HepG2 (cell line): ENCODE measurements around the gene MEF2A. TPM values are rescaled to one million over a fixed set of nuclear protein-coding genes. Genes with fewer than 3 reads are reported as not detected.

ENCODE experiments used
- ATAC-seq: fragments of 200-7000 bp; cut with Tn5 transposase; 3 replicates; pipeline ENCODE4 v1.9.1; 2020; ENCODE audit warnings: mild to moderate bottlenecking, moderate library complexity
- BruUV-seq: library from RNA; stranded (reverse); fragments of 400-500 nt; replicated peaks from 2 replicates; lab custom pipeline; 2021; lab: Mats Ljungman, UMichigan
- CTCF ChIA-PET: fragments of 300-600 bp; formaldehyde crosslinking; extraction: SDS; loops from one replicate; lab custom pipeline; 2021; ENCODE audit warnings: low total read pairs, inconsistent platforms, low intra/inter-chr PET ratio; lab: Yijun Ruan, JAX
- POLR2A ChIA-PET: fragments of 350-600 bp; sonication (Branson Sonifier 250); formaldehyde crosslinking; loops from one replicate; lab custom pipeline; 2020; ENCODE audit warnings: antibody characterized with exemption, inconsistent platforms; lab: Yijun Ruan, JAX
- DNase-seq: peaks from one replicate; pipeline ENCODE4 v3.0.0-alpha.2; 2015; ENCODE audit warnings: low spot score
- FAIRE-seq: peaks from 3 replicates; lab custom pipeline; 2011; peaks lifted over from hg19 to GRCh38; lab: Jason Lieb, UNC
- H2AFZ ChIP-seq: one replicate; pipeline ENCODE4 v1.6.1; 2011; ENCODE audit warnings: low read length, inconsistent platforms
- H3K27ac ChIP-seq: fragments of 300-600 bp; 3 replicates; pipeline ENCODE4 v1.8.0; 2011; ENCODE audit warnings: mixed run types, mild to moderate bottlenecking, mixed read lengths, low read length, inconsistent platforms; ENCODE audit not compliant: insufficient read depth; ENCODE audit errors: extremely low read length
- H3K27me3 ChIP-seq, 2 experiments: fragments of 200-600 bp in 1 of 2; 2 replicates in 1 of 2; 3 replicates in 1 of 2; pipeline versions ENCODE4 v1.6.0 to v1.8.0; 2011; ENCODE audit warnings: low read length in 2 of 2, mild to moderate bottlenecking in 2 of 2, moderate library complexity in 2 of 2, inconsistent platforms in 1 of 2; ENCODE audit not compliant: insufficient read depth in 2 of 2, control insufficient read depth in 1 of 2
- H3K36me3 ChIP-seq, 2 experiments: fragments of 200-600 bp in 1 of 2; replicated peaks in 1 of 2; 2 replicates in 1 of 2; 3 replicates in 1 of 2; pipeline versions ENCODE4 v1.5.1 to v1.8.0; 2011; ENCODE audit warnings: low read length in 2 of 2, inconsistent platforms in 1 of 2; ENCODE audit not compliant: insufficient read depth in 2 of 2, control insufficient read depth in 1 of 2
- H3K4me1 ChIP-seq: 2 replicates; pipeline ENCODE4 v1.5.1; 2012; ENCODE audit warnings: low read length, inconsistent platforms; ENCODE audit not compliant: insufficient read depth
- H3K4me2 ChIP-seq: 2 replicates; pipeline ENCODE4 v1.6.0; 2011; ENCODE audit warnings: low read depth, low read length, inconsistent platforms
- H3K4me3 ChIP-seq, 3 experiments: fragments of 200-600 bp in 1 of 3; sonication (generic), shearing (Covaris generic) in 1 of 3; replicated peaks in 1 of 3; 2 replicates each; pipeline ENCODE4 v1.5.1; 2011 to 2016; ENCODE audit warnings: low read length in 3 of 3, inconsistent platforms in 2 of 3, low read depth in 2 of 3, mild to moderate bottlenecking in 2 of 3, control low read depth in 1 of 3, mixed read lengths in 1 of 3; ENCODE audit not compliant: insufficient read depth in 1 of 3
- H3K79me2 ChIP-seq: one replicate; pipeline ENCODE4 v1.6.1; 2011; ENCODE audit warnings: low read length, inconsistent platforms; ENCODE audit not compliant: insufficient read depth
- H3K9ac ChIP-seq: 2 replicates; pipeline ENCODE4 v1.6.0; 2011; ENCODE audit warnings: mild to moderate bottlenecking, low read depth, low read length, inconsistent platforms; ENCODE audit not compliant: insufficient read depth
- H3K9me3 ChIP-seq: 2 replicates; pipeline ENCODE4 v1.5.1; 2012; ENCODE audit warnings: mild to moderate bottlenecking, low read length
- H4K20me1 ChIP-seq: 2 replicates; pipeline ENCODE4 v1.6.0; 2011; ENCODE audit warnings: inconsistent platforms, mild to moderate bottlenecking, low read length, moderate library complexity; ENCODE audit not compliant: insufficient read depth
- CBX1 ChIP-seq: IDR thresholded peaks from one replicate; pipeline ENCODE4 v1.6.1; 2016; ENCODE audit warnings: antibody characterized with exemption, low read depth
- CERS6 ChIP-seq: sonication (generic); formaldehyde crosslinking; IDR thresholded peaks from 2 replicates; pipeline ENCODE4 v1.5.0; 2020; ENCODE audit warnings: missing genetic modification reagents
- MBD4 ChIP-seq: IDR thresholded peaks from 2 replicates; pipeline ENCODE4 v1.6.1; 2012; ENCODE audit warnings: low read length, inconsistent platforms, borderline replicate concordance
- NCOR1 ChIP-seq: fragments of 200-600 bp; sonication (generic); IDR thresholded peaks from 2 replicates; pipeline ENCODE4 v1.7.0; 2017; ENCODE audit warnings: antibody characterized with exemption, low read length, borderline replicate concordance
- NR2F6 ChIP-seq, 2 experiments: IDR thresholded peaks; 2 replicates each; pipeline ENCODE4 v1.6.1; 2016; ENCODE audit warnings: antibody characterized with exemption in 1 of 2, mild to moderate bottlenecking in 1 of 2
- PHF20 ChIP-seq: sonication (generic); formaldehyde crosslinking; IDR thresholded peaks from 2 replicates; pipeline ENCODE4 v1.5.0; 2020; ENCODE audit warnings: mild to moderate bottlenecking, missing genetic modification reagents
- SMAD3 ChIP-seq: sonication (generic); formaldehyde crosslinking; IDR thresholded peaks from 2 replicates; pipeline ENCODE4 v1.4.0; 2020; ENCODE audit warnings: missing genetic modification reagents
- SRSF9 ChIP-seq: fragments of 200-400 bp; formaldehyde crosslinking; IDR thresholded peaks from 2 replicates; pipeline ENCODE4 v1.6.1; 2018; ENCODE audit warnings: borderline replicate concordance, mild to moderate bottlenecking, low read depth, low read length; ENCODE audit not compliant: insufficient read depth, poor library complexity, severe bottlenecking
- TEAD2 ChIP-seq: sonication (generic); formaldehyde crosslinking; IDR thresholded peaks from 2 replicates; pipeline ENCODE4 v1.9.0; 2021; ENCODE audit warnings: missing genetic modification reagents
- ZNF589 ChIP-seq: sonication (generic); formaldehyde crosslinking; conservative IDR thresholded peaks from 2 replicates; pipeline ENCODE4 v1.8.0; 2022; ENCODE audit warnings: mild to moderate bottlenecking, moderate library complexity, missing genetic modification reagents
- ZNF773 ChIP-seq: sonication (generic); formaldehyde crosslinking; IDR thresholded peaks from 2 replicates; pipeline ENCODE4 v1.4.0; 2020; ENCODE audit warnings: missing genetic modification reagents, borderline replicate concordance
- ZNF878 ChIP-seq: sonication (generic); formaldehyde crosslinking; IDR thresholded peaks from 2 replicates; pipeline ENCODE4 v1.8.1; 2023; ENCODE audit warnings: mild to moderate bottlenecking, missing genetic modification reagents, moderate library complexity
- ZNF891 ChIP-seq: sonication (generic); formaldehyde crosslinking; IDR thresholded peaks from 2 replicates; pipeline ENCODE4 v1.5.0; 2020; ENCODE audit warnings: mild to moderate bottlenecking, missing genetic modification reagents
- WGBS: methylation state at CpG from one replicate; pipeline ENCODE4 v1.1.6; 2017; ENCODE audit warnings: low lambda C conversion rate; 5-methylcytosine and 5-hydroxymethylcytosine counted together
- in situ Hi-C: cut with HindIII; loops from 2 replicates; pipeline ENCODE4 v1.10.0; 2017; ENCODE audit warnings: low pct_unique_long_range_greater_than_20kb; ENCODE audit not compliant: extremely low pct_ligation_motif_present
- intact Hi-C: fragments of 100-400 bp; cut with micrococcal nuclease; formaldehyde crosslinking; loops from one replicate; pipeline ENCODE4 v1.10.0; 2022; ENCODE audit not compliant: unreplicated experiment
- polyA plus RNA-seq, 8 experiments: library from polyadenylated mRNA; depleted of rRNA in 3 of 8; stranded (reverse) in 7 of 8; unstranded in 1 of 8; fragments of >200 nt; fragmentation: Illumina TruSeq in 4 of 8; extraction: Trizol in 4 of 8; gene quantifications; 2 replicates each; pipeline versions ENCODE4 v1.2.1 to v1.2.3, GENCODE V29; 2011 to 2016; ENCODE audit warnings: low read depth in 4 of 8, missing spikeins in 1 of 8, mixed read lengths in 1 of 8; ENCODE audit not compliant: insufficient read depth in 1 of 8
- total RNA-seq, 5 experiments: library from RNA; depleted of rRNA; stranded (reverse); fragments of >200 nt; fragmentation: Illumina TruSeq; extraction: Trizol; gene quantifications; 2 replicates each; pipeline ENCODE4 v1.2.3, GENCODE V29; 2016; ENCODE audit warnings: low read depth in 1 of 5
- TF ChIP-seq, protein P1 (sequence below): sonication (generic); formaldehyde crosslinking; IDR thresholded peaks from 2 replicates; pipeline ENCODE4 v1.4.0; 2020; ENCODE audit warnings: missing genetic modification reagents; ENCODE audit errors: not compliant biosample characterization

MEF2A gene
- total and polyA plus RNA-seq, 2 of the 13 experiments (the other 11 are each of a cell fraction or from before 2014, with no cell fraction given), result 15.2 to 24.4 TPM

DNA sequence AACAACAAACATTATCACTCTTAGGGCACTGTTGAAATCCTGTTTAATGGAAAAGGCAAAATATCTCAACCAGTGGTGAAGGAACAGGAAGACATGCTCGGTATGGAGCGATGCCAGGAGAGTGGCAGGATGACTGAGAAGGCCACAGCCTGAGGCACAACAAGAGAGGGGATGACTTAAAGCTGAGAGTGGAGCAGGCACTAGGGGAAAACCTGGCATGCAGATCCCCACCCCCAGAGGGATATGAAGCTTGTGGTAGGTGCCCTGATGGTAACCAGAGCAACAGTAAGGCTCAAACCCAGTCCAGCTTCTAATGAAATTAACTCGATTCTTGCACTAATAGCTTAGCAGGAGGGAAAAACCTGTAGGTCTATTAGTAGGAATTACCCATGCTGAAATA is 127.0 kb downstream of the MEF2A start:
- no peak for FAIRE-seq
- H3K4me1 ChIP-seq, result no peaks in the 10 kb centered on the region
- intact Hi-C loops (no loop called here), in situ Hi-C loops (no loop called here)
- H2AFZ ChIP-seq, result no peak overlapping the region
- ATAC-seq, result no peak
- H3K4me3 ChIP-seq, result no peak overlapping the region
- no peaks in the 10 kb centered on the region for H3K79me2 ChIP-seq
- H3K9ac ChIP-seq, result no peak overlapping the region
- ChIA-PET POLR2A (no interaction called here), CTCF (no interaction called here)
- H3K9me3 ChIP-seq, result no peaks in the 10 kb centered on the region
- peaks cover 5 to 18% of the 10 kb centered on the region in 2 experiments for H3K36me3 ChIP-seq
- 97% methylated on average over 3 of the region's 3 CpGs for WGBS
- no peak for DNase-seq
- H4K20me1 ChIP-seq, result no peaks in the 10 kb centered on the region
- no peak overlapping the region for H3K4me2 ChIP-seq
- H3K27me3 ChIP-seq, result no peaks in the 10 kb centered on the region
- BruUV-seq, result no TSS peak
- H3K27ac ChIP-seq, result no peak overlapping the region
- TF ChIP-seq TEAD2 (CRISPR knock-in tag) (no peak), ZNF878 (CRISPR knock-in tag) (no peak), PHF20 (CRISPR knock-in tag) (no peak)

- BruUV-seq, result no TSS peak
- WGBS, result 100% methylated on average over 2 of the region's 2 CpGs
- Histone ChIP-seq H2AFZ (no peak overlapping the region), H3K9me3 (no peaks in the 10 kb centered on the region), H3K4me2 (no peak overlapping the region), H3K4me1 (no peaks in the 10 kb centered on the region), H3K4me3 (no peak overlapping the region), H3K79me2 (no peaks in the 10 kb centered on the region), H4K20me1 (no peaks in the 10 kb centered on the region), H3K27ac (no peak overlapping the region), H3K9ac (no peak overlapping the region), H3K36me3 (peaks cover 5 to 12% of the 10 kb centered on the region in 2 experiments), H3K27me3 (no peaks in the 10 kb centered on the region)
- no peak for FAIRE-seq
- intact Hi-C loops, result no loop called here
- TF ChIP-seq ZNF773 (CRISPR knock-in tag) (no peak), SMAD3 (no peak), CBX1 (no peak), CERS6 (CRISPR knock-in tag) (no peak), ZNF589 (CRISPR knock-in tag) (no peak), NR2F6 (IDR thresholded peaks at IDR 0.05) (no peak), NR2F6 (CRISPR knock-in tag; IDR thresholded peaks at IDR 0.05) (no peak), SRSF9 (no peak), MBD4 (no peak), NCOR1 (no peak), ZNF891 (CRISPR knock-in tag) (no peak)
- TF ChIP-seq, protein P1, sequence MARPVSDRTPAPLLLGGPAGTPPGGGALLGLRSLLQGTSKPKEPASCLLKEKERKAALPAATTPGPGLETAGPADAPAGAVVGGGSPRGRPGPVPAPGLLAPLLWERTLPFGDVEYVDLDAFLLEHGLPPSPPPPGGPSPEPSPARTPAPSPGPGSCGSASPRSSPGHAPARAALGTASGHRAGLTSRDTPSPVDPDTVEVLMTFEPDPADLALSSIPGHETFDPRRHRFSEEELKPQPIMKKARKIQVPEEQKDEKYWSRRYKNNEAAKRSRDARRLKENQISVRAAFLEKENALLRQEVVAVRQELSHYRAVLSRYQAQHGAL, result no peak
- DNase-seq, result no peak
- ATAC-seq, result no peak
- ChIA-PET CTCF (no interaction called here), POLR2A (no interaction called here)
- in situ Hi-C loops, result no loop called here
These were observed 130.3 kb downstream of the MEF2A start for GRCh38 chr15:99696096-99696495.
